ENCODE measurements around the gene CDH10. TPM values are rescaled to one million over a fixed set of nuclear protein-coding genes. Genes with fewer than 3 reads are reported as not detected.

The CDH10 gene
- total RNA-seq, 1 donor from 2014 or later = 0.38 TPM

- no peak for TF ChIP-seq CTCF (IDR thresholded peaks at IDR 0.05; ENCODE audit: insufficient read depth, low read length, poor library complexity, severe bottlenecking)
- H3K27me3 ChIP-seq (ENCODE audit: control insufficient read depth, insufficient read depth, low read length) = no peaks in the 10 kb centered on the region
- H3K36me3 ChIP-seq (ENCODE audit: control insufficient read depth, insufficient read depth, low read length) = no peaks in the 10 kb centered on the region
- no peak overlapping the region for H3K4me3 ChIP-seq (ENCODE audit: low read depth, low read length)
- DNase-seq (ENCODE audit: low read depth) = no peak
These were observed 200.4 kb downstream of the CDH10 start for GRCh38 chr5:24444414-24444813.

- H3K4me3 ChIP-seq (ENCODE audit: low read depth, low read length) = no peak overlapping the region
- no peak for DNase-seq (ENCODE audit: low read depth)
- H3K36me3 ChIP-seq (ENCODE audit: control insufficient read depth, insufficient read depth, low read length) = no peaks in the 10 kb centered on the region
- TF ChIP-seq CTCF (IDR thresholded peaks at IDR 0.05; ENCODE audit: insufficient read depth, low read length, poor library complexity, severe bottlenecking) = no peak
- no peaks in the 10 kb centered on the region for H3K27me3 ChIP-seq (ENCODE audit: control insufficient read depth, insufficient read depth, low read length)
These were observed 205.3 kb downstream of the CDH10 start for GRCh38 chr5:24439465-24439864.
